ENCODE data around the gene MUC6.

- TF ChIP-seq, protein P1, sequence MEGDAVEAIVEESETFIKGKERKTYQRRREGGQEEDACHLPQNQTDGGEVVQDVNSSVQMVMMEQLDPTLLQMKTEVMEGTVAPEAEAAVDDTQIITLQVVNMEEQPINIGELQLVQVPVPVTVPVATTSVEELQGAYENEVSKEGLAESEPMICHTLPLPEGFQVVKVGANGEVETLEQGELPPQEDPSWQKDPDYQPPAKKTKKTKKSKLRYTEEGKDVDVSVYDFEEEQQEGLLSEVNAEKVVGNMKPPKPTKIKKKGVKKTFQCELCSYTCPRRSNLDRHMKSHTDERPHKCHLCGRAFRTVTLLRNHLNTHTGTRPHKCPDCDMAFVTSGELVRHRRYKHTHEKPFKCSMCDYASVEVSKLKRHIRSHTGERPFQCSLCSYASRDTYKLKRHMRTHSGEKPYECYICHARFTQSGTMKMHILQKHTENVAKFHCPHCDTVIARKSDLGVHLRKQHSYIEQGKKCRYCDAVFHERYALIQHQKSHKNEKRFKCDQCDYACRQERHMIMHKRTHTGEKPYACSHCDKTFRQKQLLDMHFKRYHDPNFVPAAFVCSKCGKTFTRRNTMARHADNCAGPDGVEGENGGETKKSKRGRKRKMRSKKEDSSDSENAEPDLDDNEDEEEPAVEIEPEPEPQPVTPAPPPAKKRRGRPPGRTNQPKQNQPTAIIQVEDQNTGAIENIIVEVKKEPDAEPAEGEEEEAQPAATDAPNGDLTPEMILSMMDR (IDR thresholded peaks at IDR 0.05; ENCODE audit: low read length), result no peak
- TF ChIP-seq EZH2 (optimal IDR thresholded peaks at IDR 0.05; ENCODE audit: low read depth, low read length), result no peak
- TF ChIP-seq EZH2phosphoT487 (IDR thresholded peaks at IDR 0.05; ENCODE audit: low read length), result no peak
These were observed 12.9 kb upstream of the MUC6 start for GRCh38 chr11:1049431-1049891.
